ENCODE data around the gene CXXC5.

GRCh38 chr5:139690803-139691629 lies 42.9 kb downstream of the CXXC5 start:
- no peak for TF ChIP-seq CTCF (IDR thresholded peaks at IDR 0.05)
- no peak for TF ChIP-seq ZFX (IDR thresholded peaks at IDR 0.05; ENCODE audit: borderline replicate concordance)
